Measurements from ENCODE around the gene MIF.

DNA sequence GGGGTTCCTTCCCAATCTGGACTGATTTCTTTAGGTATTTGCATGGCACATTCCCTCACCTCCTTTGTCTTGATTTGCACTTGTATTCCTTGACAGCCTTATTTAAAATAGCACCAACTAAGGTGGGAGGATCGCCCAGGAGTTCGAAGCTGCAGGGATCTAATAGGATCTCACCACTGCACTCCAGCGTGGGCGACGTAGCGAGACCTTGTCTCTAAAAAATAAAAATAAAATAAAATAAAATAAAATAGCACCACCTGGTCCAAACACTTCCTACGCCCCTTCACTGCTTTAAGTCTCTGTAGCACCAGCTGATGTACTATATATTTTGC lies 35.7 kb upstream of the MIF start:
- TF ChIP-seq, protein P1, sequence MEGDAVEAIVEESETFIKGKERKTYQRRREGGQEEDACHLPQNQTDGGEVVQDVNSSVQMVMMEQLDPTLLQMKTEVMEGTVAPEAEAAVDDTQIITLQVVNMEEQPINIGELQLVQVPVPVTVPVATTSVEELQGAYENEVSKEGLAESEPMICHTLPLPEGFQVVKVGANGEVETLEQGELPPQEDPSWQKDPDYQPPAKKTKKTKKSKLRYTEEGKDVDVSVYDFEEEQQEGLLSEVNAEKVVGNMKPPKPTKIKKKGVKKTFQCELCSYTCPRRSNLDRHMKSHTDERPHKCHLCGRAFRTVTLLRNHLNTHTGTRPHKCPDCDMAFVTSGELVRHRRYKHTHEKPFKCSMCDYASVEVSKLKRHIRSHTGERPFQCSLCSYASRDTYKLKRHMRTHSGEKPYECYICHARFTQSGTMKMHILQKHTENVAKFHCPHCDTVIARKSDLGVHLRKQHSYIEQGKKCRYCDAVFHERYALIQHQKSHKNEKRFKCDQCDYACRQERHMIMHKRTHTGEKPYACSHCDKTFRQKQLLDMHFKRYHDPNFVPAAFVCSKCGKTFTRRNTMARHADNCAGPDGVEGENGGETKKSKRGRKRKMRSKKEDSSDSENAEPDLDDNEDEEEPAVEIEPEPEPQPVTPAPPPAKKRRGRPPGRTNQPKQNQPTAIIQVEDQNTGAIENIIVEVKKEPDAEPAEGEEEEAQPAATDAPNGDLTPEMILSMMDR (IDR thresholded peaks at IDR 0.05; ENCODE audit: low read depth, low read length): no peak
- TF ChIP-seq, protein P2, sequence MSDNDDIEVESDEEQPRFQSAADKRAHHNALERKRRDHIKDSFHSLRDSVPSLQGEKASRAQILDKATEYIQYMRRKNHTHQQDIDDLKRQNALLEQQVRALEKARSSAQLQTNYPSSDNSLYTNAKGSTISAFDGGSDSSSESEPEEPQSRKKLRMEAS (IDR thresholded peaks at IDR 0.05; ENCODE audit: low read depth, low read length): no peak
- no peak for TF ChIP-seq MYC (IDR thresholded peaks at IDR 0.05; ENCODE audit: low read depth, low read length)
